GM23338 (cell line): ENCODE data around the gene CAMTA1. TPM values are rescaled to one million over a fixed set of nuclear protein-coding genes. Genes with fewer than 3 reads are reported as not detected.
A peak's percentile ranks its signal among the peaks of the same experiment; 100 is the strongest.

Source experiments
- ATAC-seq: fragments of 200-7000 bp; cut with Tn5 transposase; 3 replicates; pipeline ENCODE4 v1.9.1; 2020
- DNase-seq: peaks from one replicate; pipeline ENCODE4 v3.0.0-alpha.2; 2015; ENCODE audit warnings: low spot score
- H2AFZ ChIP-seq: fragments of 200-600 bp; sonication (generic); 2 replicates; pipeline ENCODE4 v1.8.0; 2016; ENCODE audit warnings: antibody characterized with exemption, mild to moderate bottlenecking, moderate library complexity
- H3F3A ChIP-seq: fragments of 200-600 bp; sonication (generic); replicated peaks from 2 replicates; pipeline ENCODE4 v1.8.0; 2017; ENCODE audit warnings: antibody characterized with exemption, mixed run types, low read depth
- H3K27ac ChIP-seq: fragments of 200-600 bp; sonication (generic); 2 replicates; pipeline ENCODE4 v1.6.1; 2016; ENCODE audit warnings: low read depth
- H3K27me3 ChIP-seq: fragments of 200-600 bp; sonication (generic); 2 replicates; pipeline ENCODE4 v1.8.0; 2016; ENCODE audit warnings: mild to moderate bottlenecking, mixed run types, moderate library complexity; ENCODE audit not compliant: insufficient read depth
- H3K36me3 ChIP-seq: fragments of 200-600 bp; sonication (generic); 2 replicates; pipeline ENCODE4 v1.8.0; 2016; ENCODE audit warnings: mild to moderate bottlenecking; ENCODE audit not compliant: insufficient read depth
- H3K4me1 ChIP-seq: fragments of 200-600 bp; sonication (generic); 2 replicates; pipeline ENCODE4 v1.8.0; 2016; ENCODE audit warnings: mild to moderate bottlenecking, moderate library complexity; ENCODE audit not compliant: insufficient read depth
- H3K4me2 ChIP-seq: fragments of 200-600 bp; sonication (generic); 2 replicates; pipeline ENCODE4 v1.7.1; 2017; ENCODE audit warnings: mixed run types
- H3K4me3 ChIP-seq: fragments of 200-600 bp; sonication (generic); 2 replicates; pipeline ENCODE4 v1.6.1; 2016; ENCODE audit warnings: mixed run types
- H3K79me2 ChIP-seq: fragments of 200-600 bp; sonication (generic); replicated peaks from 2 replicates; pipeline ENCODE4 v1.8.0; 2017; ENCODE audit warnings: mild to moderate bottlenecking; ENCODE audit not compliant: insufficient read depth
- H3K9me2 ChIP-seq: fragments of 200-600 bp; sonication (generic); 2 replicates; pipeline ENCODE4 v1.8.0; 2017; ENCODE audit not compliant: insufficient read depth
- H4K20me1 ChIP-seq: fragments of 200-600 bp; sonication (generic); replicated peaks from 2 replicates; pipeline ENCODE4 v1.8.0; 2017; ENCODE audit warnings: mild to moderate bottlenecking; ENCODE audit not compliant: insufficient read depth
- H3K27ac Mint-ChIP-seq: 2 replicates; pipeline ENCODE4 v1.8.0; 2020; ENCODE audit warnings: inconsistent platforms, mild to moderate bottlenecking, moderate library complexity, mixed read lengths
- H3K27me3 Mint-ChIP-seq: 3 replicates; pipeline ENCODE4 v1.8.0; 2022; ENCODE audit warnings: low read depth, mild to moderate bottlenecking, moderate library complexity, mixed read lengths, inconsistent platforms; ENCODE audit not compliant: insufficient read depth, poor library complexity
- H3K36me3 Mint-ChIP-seq: 3 replicates; pipeline ENCODE4 v1.8.0; 2021; ENCODE audit warnings: low read depth, mild to moderate bottlenecking, inconsistent platforms, moderate library complexity, mixed read lengths
- H3K4me1 Mint-ChIP-seq: 3 replicates; pipeline ENCODE4 v1.8.0; 2020; ENCODE audit warnings: mild to moderate bottlenecking, inconsistent platforms, mixed read lengths
- H3K4me3 Mint-ChIP-seq: 3 replicates; pipeline ENCODE4 v1.8.0; 2021; ENCODE audit warnings: moderate library complexity, mild to moderate bottlenecking, inconsistent platforms, mixed read lengths
- H3K9me3 Mint-ChIP-seq: 3 replicates; pipeline ENCODE4 v1.8.0; 2020; ENCODE audit warnings: moderate library complexity, mild to moderate bottlenecking, inconsistent platforms, mixed read lengths
- CTCF ChIP-seq, 2 experiments: fragments of 200-600 bp in 1 of 2; sonication (generic) in 1 of 2; conservative IDR thresholded peaks; 2 replicates each; pipeline versions ENCODE4 v1.5.1 to v1.6.1; 2016 to 2017; ENCODE audit warnings: antibody characterized with exemption in 2 of 2, low read depth in 2 of 2, mild to moderate bottlenecking in 2 of 2, moderate library complexity in 1 of 2
- ETS1 ChIP-seq: IDR thresholded peaks from 2 replicates; pipeline ENCODE4 v1.6.1; 2016; ENCODE audit warnings: antibody characterized with exemption
- NANOG ChIP-seq: IDR thresholded peaks from 2 replicates; pipeline ENCODE4 v1.6.1; 2016; ENCODE audit warnings: antibody characterized with exemption, borderline replicate concordance
- ZNF462 ChIP-seq: fragments of 250-450 bp; sonication (Bioruptor Pico); IDR thresholded peaks from 2 replicates; pipeline ENCODE4 v1.5.0; 2020; ENCODE audit warnings: mild to moderate bottlenecking, moderate library complexity
- polyA plus RNA-seq: library from polyadenylated mRNA; unstranded; fragments of >200 nt; fragmentation: Nextera tagmentation; extraction: Ambion mirVana; gene quantifications from 2 replicates; pipeline ENCODE4 v1.2.1, GENCODE V29; 2016
- total RNA-seq: library from RNA; depleted of rRNA; stranded (reverse); fragments of >200 nt; shearing (Covaris generic); gene quantifications from 2 replicates; pipeline ENCODE4 v1.2.3, GENCODE V29; 2014

Gene CAMTA1
- total and polyA plus RNA-seq, 2 experiments from 2014 or later = 115 to 519 TPM

- TF ChIP-seq ZNF462 (CRISPR knock-in tag) = no peak
- no peak for TF ChIP-seq NANOG
Observed at GRCh38 chr1:7575041-7575400, 789.8 kb downstream of the CAMTA1 start (continued).

GRCh38 chr1:7576946-7577657 is 791.8 kb downstream of the CAMTA1 start:
- peaks cover 6% of the 10 kb centered on the region for H3K27me3 Mint-ChIP-seq
- no peaks in the 10 kb centered on the region for H3K27me3 ChIP-seq
- no peaks in the 10 kb centered on the region for H3K36me3 Mint-ChIP-seq
- no peak overlapping the region for H3K4me3 ChIP-seq
- H4K20me1 ChIP-seq = no peaks in the 10 kb centered on the region
- no peaks in the 10 kb centered on the region for H3K4me1 ChIP-seq
- no peaks in the 10 kb centered on the region for H3K9me2 ChIP-seq
- no peaks in the 10 kb centered on the region for H3K79me2 ChIP-seq
- H3K27ac ChIP-seq = no peak overlapping the region
- no peaks in the 10 kb centered on the region for H3F3A ChIP-seq
- no peaks in the 10 kb centered on the region for H3K9me3 Mint-ChIP-seq
- no peak overlapping the region for H3K4me3 Mint-ChIP-seq
- H3K27ac Mint-ChIP-seq = no peak overlapping the region
- DNase-seq (peak; percentile 44), ATAC-seq (peak; percentile 72)
- no peak overlapping the region for H2AFZ ChIP-seq
- peak; percentile 34 to 60; a peak in 3 of 4 replicates for TF ChIP-seq CTCF (conservative IDR thresholded peaks at IDR 0.05; ENCODE audit: low read depth in 2 of 2)
- no peak for TF ChIP-seq ETS1
- H3K4me2 ChIP-seq = no peak overlapping the region
- no peaks in the 10 kb centered on the region for H3K4me1 Mint-ChIP-seq
- H3K36me3 ChIP-seq = no peaks in the 10 kb centered on the region
